GM23338 (cell line): ENCODE results near the gene SLC25A39.

Experiments
- CTCF ChIP-seq, 2 experiments: fragments of 200-600 bp in 1 of 2; sonication (generic) in 1 of 2; conservative IDR thresholded peaks; 2 replicates each; pipeline versions ENCODE4 v1.5.1 to v1.6.1; 2016 to 2017; ENCODE audit warnings: antibody characterized with exemption in 2 of 2, low read depth in 2 of 2, mild to moderate bottlenecking in 2 of 2, moderate library complexity in 1 of 2
- EZH2 ChIP-seq: fragments of 200-600 bp; sonication (generic); IDR thresholded peaks from one replicate; pipeline ENCODE4 v1.8.0; 2017; ENCODE audit warnings: antibody characterized with exemption, mild to moderate bottlenecking, low read depth; ENCODE audit not compliant: unreplicated experiment
- EZH2phosphoT487 ChIP-seq: fragments of 200-600 bp; sonication (generic); IDR thresholded peaks from one replicate; pipeline ENCODE4 v1.8.1; 2018; ENCODE audit warnings: antibody characterized with exemption; ENCODE audit not compliant: unreplicated experiment
- JUNB ChIP-seq: IDR thresholded peaks from one replicate; pipeline ENCODE4 v1.6.1; 2016; ENCODE audit warnings: antibody characterized with exemption; ENCODE audit not compliant: unreplicated experiment
- POLR2AphosphoS5 ChIP-seq: IDR thresholded peaks from 2 replicates; pipeline ENCODE4 v1.6.1; 2016; ENCODE audit warnings: antibody characterized with exemption, low read depth

GRCh38 chr17:44354582-44355561 is 30.2 kb upstream of the SLC25A39 start:
- TF ChIP-seq EZH2 (no peak), POLR2AphosphoS5 (peak; percentile 0; the same call in 1 of the 2 replicates), CTCF (conservative IDR thresholded peaks at IDR 0.05; ENCODE audit: low read depth in 2 of 2) (peak; percentile 33 to 78), EZH2phosphoT487 (no peak), JUNB (no peak)
